22Rv1 (cell line): ENCODE measurements around the gene TARP.

Experiments
- H3K27ac ChIP-seq: fragments of 450-650 bp; 2 replicates; pipeline ENCODE4 v1.5.1; 2017
- CTCF ChIP-seq: fragments of 450-650 bp; IDR thresholded peaks from 2 replicates; pipeline ENCODE4 v1.5.1; 2017; ENCODE audit warnings: mild to moderate bottlenecking
- ZFX ChIP-seq: fragments of 450-650 bp; IDR thresholded peaks from 2 replicates; pipeline ENCODE4 v1.6.1; 2017; ENCODE audit warnings: antibody characterized with exemption, borderline replicate concordance

Gene TARP

GRCh38 chr7:38310591-38311101 is 37.2 kb upstream of the TARP start:
- peak overlapping the region; percentile 81 for H3K27ac ChIP-seq
- no peak for TF ChIP-seq CTCF
- TF ChIP-seq ZFX = no peak

- no peak overlapping the region for H3K27ac ChIP-seq
- no peak for TF ChIP-seq ZFX
- TF ChIP-seq CTCF = no peak
Measured at GRCh38 chr7:38309555-38309954, 36.1 kb upstream of the TARP start.

- TF ChIP-seq CTCF = no peak
- TF ChIP-seq ZFX = no peak
- peak overlapping the region; percentile 81; the same call in 1 of the 2 replicates for H3K27ac ChIP-seq
Measured at GRCh38 chr7:38308140-38308539, 34.7 kb upstream of the TARP start.

GRCh38 chr7:38307640-38308039 is 34.2 kb upstream of the TARP start:
- peak overlapping the region; percentile 81 for H3K27ac ChIP-seq
- TF ChIP-seq ZFX (no peak), CTCF (no peak)

GRCh38 chr7:38306914-38307313 is 33.5 kb upstream of the TARP start:
- TF ChIP-seq ZFX = no peak
- no peak for TF ChIP-seq CTCF
- H3K27ac ChIP-seq = peak overlapping the region; percentile 81

GRCh38 chr7:38306171-38306570 is 32.7 kb upstream of the TARP start:
- TF ChIP-seq ZFX (no peak), CTCF (no peak)
- H3K27ac ChIP-seq = peak overlapping the region; percentile 81

- peak overlapping the region; percentile 81 for H3K27ac ChIP-seq
- TF ChIP-seq CTCF = no peak
- no peak for TF ChIP-seq ZFX
Measured at GRCh38 chr7:38303866-38304265, 30.4 kb upstream of the TARP start.
